B cell (primary cell): ENCODE measurements around the gene LMLN. TPM values are rescaled to one million over a fixed set of nuclear protein-coding genes. Genes with fewer than 3 reads are reported as not detected.

Experiments used
- ATAC-seq: fragments of 200-7000 bp; cut with Tn5 transposase; one replicate; pipeline ENCODE4 v1.10.0; 2021; ENCODE audit warnings: low read depth, mild to moderate bottlenecking, moderate number of reproducible peaks, moderate library complexity
- CTCF ChIA-PET: fragments of 350-600 bp; sonication (Branson Sonifier 250); formaldehyde crosslinking; loops from one replicate; lab custom pipeline; 2021; ENCODE audit warnings: antibody characterized with exemption, inconsistent platforms; lab: Charles Lee
- POLR2A ChIA-PET: fragments of 350-600 bp; sonication (Branson Sonifier 250); formaldehyde crosslinking; loops from one replicate; lab custom pipeline; 2021; ENCODE audit warnings: antibody characterized with exemption; lab: Charles Lee
- DNase-seq: peaks from one replicate; pipeline ENCODE4 v3.0.0; 2013
- H2AFZ ChIP-seq: 2 replicates; pipeline ENCODE4 v1.6.1; 2012; ENCODE audit warnings: mild to moderate bottlenecking, low read depth, low read length; ENCODE audit not compliant: insufficient read depth, poor library complexity, severe bottlenecking
- H3K27ac ChIP-seq, 2 donors: 1 replicate in 1 of 2; 2 replicates in 1 of 2; pipeline ENCODE4 v1.5.1; 2012 to 2013; ENCODE audit warnings: low read length in 2 of 2, mild to moderate bottlenecking in 2 of 2, moderate library complexity in 1 of 2
- H3K27me3 ChIP-seq, 4 experiments: fragments of 200-600 bp in 1 of 4; sonication (generic) in 1 of 4; replicated peaks in 1 of 4; 1 replicate in 2 of 4; 2 replicates in 2 of 4; pipeline versions ENCODE4 v1.6.1 to v1.7.0; 2013 to 2016; ENCODE audit warnings: low read length in 3 of 4, mild to moderate bottlenecking in 2 of 4, mixed read lengths in 1 of 4, moderate library complexity in 1 of 4; ENCODE audit not compliant: insufficient read depth in 4 of 4, control insufficient read depth in 3 of 4; ENCODE audit errors: control extremely low read depth in 1 of 4
- H3K36me3 ChIP-seq, 2 experiments: replicated peaks in 1 of 2; 1 replicate in 1 of 2; 2 replicates in 1 of 2; pipeline versions ENCODE4 v1.6.1 to v1.7.1; 2013; ENCODE audit warnings: low read length in 1 of 2; ENCODE audit not compliant: insufficient read depth in 2 of 2, control insufficient read depth in 1 of 2; ENCODE audit errors: control extremely low read depth in 1 of 2, extremely low read depth in 1 of 2
- H3K4me1 ChIP-seq, 2 donors: fragments of 200-600 bp in 1 of 2; sonication (generic) in 1 of 2; 1 replicate in 1 of 2; 2 replicates in 1 of 2; pipeline versions ENCODE4 v1.5.1 to v1.6.1; 2013 to 2017; ENCODE audit warnings: low read length in 2 of 2; ENCODE audit not compliant: control insufficient read depth in 2 of 2, insufficient read depth in 2 of 2
- H3K4me2 ChIP-seq: replicated peaks from 2 replicates; pipeline ENCODE3; 2012; ENCODE audit warnings: mild to moderate bottlenecking, low read depth, low read length; ENCODE audit not compliant: poor library complexity, severe bottlenecking
- H3K4me3 ChIP-seq, 5 experiments: fragments of 200-600 bp in 1 of 5; sonication (generic) in 1 of 5; 1 replicate in 3 of 5; 2 replicates in 2 of 5; pipeline versions ENCODE4 v1.5.1 to v1.7.0; 2011 to 2016; ENCODE audit warnings: low read length in 4 of 5, mild to moderate bottlenecking in 4 of 5, low read depth in 2 of 5, control low read depth in 1 of 5, moderate library complexity in 1 of 5; ENCODE audit not compliant: insufficient read depth in 1 of 5; ENCODE audit errors: control extremely low read depth in 1 of 5, extremely low read depth in 1 of 5
- H3K79me2 ChIP-seq: fragments of 200-600 bp; sonication (generic); one replicate; pipeline ENCODE4 v1.6.0; 2016; ENCODE audit warnings: low read length; ENCODE audit not compliant: control insufficient read depth, insufficient read depth
- H3K9ac ChIP-seq: fragments of 200-600 bp; sonication (generic); 2 replicates; pipeline ENCODE4 v1.6.1; 2017; ENCODE audit warnings: mild to moderate bottlenecking, low read length, moderate library complexity
- H3K9me3 ChIP-seq, 3 donors: one replicate each; pipeline versions ENCODE4 v1.6.1 to v1.7.1; 2013; ENCODE audit warnings: low read length in 2 of 3; ENCODE audit not compliant: control insufficient read depth in 2 of 3, insufficient read depth in 1 of 3; ENCODE audit errors: control extremely low read depth in 1 of 3
- H4K20me1 ChIP-seq: 2 replicates; pipeline ENCODE4 v1.6.0; 2012; ENCODE audit warnings: mild to moderate bottlenecking, low read length; ENCODE audit not compliant: insufficient read depth, control insufficient read depth, poor library complexity, severe bottlenecking
- H3K27ac Mint-ChIP-seq: one replicate; pipeline ENCODE4 v1.8.0; 2021; ENCODE audit warnings: mixed read lengths
- H3K27me3 Mint-ChIP-seq: one replicate; pipeline ENCODE4 v1.8.0; 2021; ENCODE audit warnings: mixed read lengths
- H3K4me1 Mint-ChIP-seq: one replicate; pipeline ENCODE4 v1.8.0; 2021; ENCODE audit warnings: mixed read lengths
- H3K4me3 Mint-ChIP-seq: one replicate; pipeline ENCODE4 v1.8.0; 2021; ENCODE audit warnings: mixed read lengths
- H3K9me3 Mint-ChIP-seq: one replicate; pipeline ENCODE4 v1.8.0; 2022; ENCODE audit warnings: mixed read lengths; ENCODE audit not compliant: insufficient read depth
- CTCF ChIP-seq: fragments of 200-600 bp; IDR thresholded peaks from one replicate; pipeline ENCODE4 v1.8.0; 2022; ENCODE audit warnings: antibody characterized with exemption, mild to moderate bottlenecking
- EZH2 ChIP-seq: IDR thresholded peaks from 2 replicates; pipeline ENCODE4 v1.6.1; 2012; ENCODE audit warnings: borderline replicate concordance, low read depth, mild to moderate bottlenecking, moderate library complexity, low read length; ENCODE audit not compliant: insufficient read depth, poor library complexity, severe bottlenecking
- WGBS: methylation state at CpG from one replicate; pipeline ENCODE4 v1.1.5; 2013; ENCODE audit warnings: missing lambda C conversion rate; ENCODE audit not compliant: insufficient coverage; 5-methylcytosine and 5-hydroxymethylcytosine counted together
- intact Hi-C: fragments of 100-400 bp; cut with micrococcal nuclease; formaldehyde crosslinking; loops from one replicate; pipeline ENCODE4 v1.10.0; 2022
- polyA plus RNA-seq: library from polyadenylated mRNA; depleted of rRNA; stranded (reverse); fragments of >200 nt; gene quantifications from 2 replicates; pipeline ENCODE4 v1.2.3, GENCODE V29; 2012
- total RNA-seq, 2 donors: library from RNA; stranded (reverse); fragments of 120-200 nt in 1 of 2; gene quantifications; 1 replicate in 1 of 2; 2 replicates in 1 of 2; pipeline versions ENCODE4 v1.2.3 to v1.2.4, GENCODE V29; 2013 to 2022

The LMLN gene
- total and polyA plus RNA-seq, 2 donors (not counting 1 experiment from before 2014, with no cell fraction given) = 1.4 to 6.7 TPM

GRCh38 chr3:198088421-198088955 lies 128.5 kb downstream of the LMLN start:
- H3K27me3 ChIP-seq = peaks cover 0 to 26% (median 12%) of the 10 kb centered on the region in 4 experiments
- POLR2A ChIA-PET = no interaction called here

More at GRCh38 chr3:198088421-198088955, 128.5 kb downstream of the LMLN start:
- H3K27ac ChIP-seq = no peak overlapping the region
- DNase-seq = no peak
- H3K36me3 ChIP-seq = no peaks in the 10 kb centered on the region
- no peak overlapping the region for H2AFZ ChIP-seq
- no peak overlapping the region for H3K27ac Mint-ChIP-seq
- no peaks in the 10 kb centered on the region for H3K4me1 ChIP-seq
- H3K27me3 Mint-ChIP-seq = peaks cover 64% of the 10 kb centered on the region
- no CpG with 5 or more reads among the region's 3 CpGs for WGBS
- TF ChIP-seq CTCF (no peak), EZH2 (no peak)
- intact Hi-C loops = loop anchor here (10.0 kb wide), 1 partner anchor 184 kb away; no protein-coding TSS in a partner anchor
- no peak overlapping the region for H3K4me2 ChIP-seq
- CTCF ChIA-PET = no interaction called here
- no peak for ATAC-seq
- H3K9ac ChIP-seq = no peak overlapping the region
- no peaks in the 10 kb centered on the region for H3K79me2 ChIP-seq
- H3K4me1 Mint-ChIP-seq = peaks cover 4% of the 10 kb centered on the region
- peaks cover 2% of the 10 kb centered on the region for H3K9me3 Mint-ChIP-seq
- H3K9me3 ChIP-seq = peaks cover 0 to 5% (median 1%) of the 10 kb centered on the region in 3 donors
- no peak overlapping the region for H3K4me3 ChIP-seq
- H3K4me3 Mint-ChIP-seq = no peak overlapping the region
- H4K20me1 ChIP-seq = no peaks in the 10 kb centered on the region
